Erythroblast (primary cell): ENCODE results near the gene DPYSL3.

Experiments
- GATA1 ChIP-seq: IDR thresholded peaks from 2 replicates; pipeline ENCODE4 v1.6.1; 2011; ENCODE audit warnings: low read depth, mild to moderate bottlenecking, control low read depth, low read length, moderate library complexity
- POLR2A ChIP-seq: IDR thresholded peaks from 2 replicates; pipeline ENCODE4 v1.6.1; 2011; ENCODE audit warnings: mild to moderate bottlenecking, low read length

DNA sequence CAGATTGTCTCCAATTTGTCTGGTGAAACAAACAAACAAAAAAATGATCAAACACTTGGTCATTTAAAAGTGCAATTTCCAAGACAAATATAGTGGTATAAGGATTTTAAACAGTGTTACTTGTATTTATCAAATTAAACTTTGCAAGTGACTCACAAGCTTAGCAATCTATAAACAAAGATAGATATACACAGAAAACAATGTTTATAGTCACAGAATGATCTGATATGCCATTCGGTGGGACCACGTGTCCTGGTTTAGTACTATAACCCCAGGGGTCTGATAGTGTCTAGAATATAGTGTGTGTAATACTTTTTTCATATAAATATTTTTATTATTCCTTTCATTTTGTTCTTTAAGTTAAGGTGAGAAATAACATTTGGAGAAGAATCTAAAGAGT, 91.3 kb downstream of the DPYSL3 start:
- TF ChIP-seq POLR2A (no peak), GATA1 (no peak)
